K562 (cell line): Measurements from ENCODE around the gene MINDY4.

Experiments
- CTCF ChIP-seq, 3 experiments: IDR thresholded peaks in 2 of 3; conservative IDR thresholded peaks in 1 of 3; 2 replicates each; pipeline ENCODE4 v1.5.1; 2011 to 2012; ENCODE audit warnings: low read length in 3 of 3, mild to moderate bottlenecking in 3 of 3, control low read depth in 2 of 3, improper control_type of control experiment in 1 of 3, inconsistent platforms in 1 of 3, low read depth in 1 of 3, mixed read lengths in 1 of 3, moderate library complexity in 1 of 3; ENCODE audit not compliant: insufficient read depth in 2 of 3
- FOXA1 ChIP-seq: fragments of 450-650 bp; IDR thresholded peaks from 2 replicates; pipeline ENCODE4 v1.6.1; 2016; ENCODE audit warnings: mild to moderate bottlenecking, borderline replicate concordance
- FOXA3 ChIP-seq, 2 experiments: fragments of 450-650 bp in 1 of 2; sonication (generic) in 1 of 2; formaldehyde crosslinking; IDR thresholded peaks in 1 of 2; conservative IDR thresholded peaks in 1 of 2; 2 replicates each; pipeline versions ENCODE4 v1.4.0 to v1.8.0; 2020 to 2022; ENCODE audit warnings: mild to moderate bottlenecking in 2 of 2, missing genetic modification reagents in 1 of 2
- FOXJ3 ChIP-seq: sonication (generic); formaldehyde crosslinking; IDR thresholded peaks from 2 replicates; pipeline ENCODE4 v1.4.0; 2020; ENCODE audit warnings: mild to moderate bottlenecking, missing genetic modification reagents
- HOMEZ ChIP-seq: fragments of 250-450 bp; sonication (Bioruptor Pico); IDR thresholded peaks from 2 replicates; pipeline ENCODE4 v1.4.0; 2020; ENCODE audit warnings: mild to moderate bottlenecking, moderate library complexity
- MAX ChIP-seq: sonication (generic); formaldehyde crosslinking; IDR thresholded peaks from 2 replicates; pipeline ENCODE4 v1.9.0; 2022; ENCODE audit warnings: mild to moderate bottlenecking, missing genetic modification reagents
- NCOA4 ChIP-seq: fragments of 450-650 bp; IDR thresholded peaks from 2 replicates; pipeline ENCODE4 v1.6.1; 2018; ENCODE audit warnings: mild to moderate bottlenecking; ENCODE audit not compliant: partially characterized antibody
- POLR2A ChIP-seq: fragments of 450-650 bp; conservative IDR thresholded peaks from 2 replicates; pipeline ENCODE4 v1.6.1; 2016
- TAF1 ChIP-seq: IDR thresholded peaks from 2 replicates; pipeline ENCODE4 v1.6.1; 2011; ENCODE audit warnings: mild to moderate bottlenecking, low read length, moderate library complexity; ENCODE audit not compliant: insufficient read depth, control insufficient read depth, severe bottlenecking; ENCODE audit errors: extremely low read depth
- THAP7 ChIP-seq: fragments of 250-450 bp; sonication (Bioruptor Pico); IDR thresholded peaks from 2 replicates; pipeline ENCODE4 v1.5.0; 2021
- ZBTB43 ChIP-seq: sonication (generic); formaldehyde crosslinking; IDR thresholded peaks from 2 replicates; pipeline ENCODE4 v1.8.0; 2023; ENCODE audit warnings: mild to moderate bottlenecking, missing genetic modification reagents
- ZNF146 ChIP-seq: IDR thresholded peaks from one replicate; pipeline ENCODE4 v1.6.1; 2018; ENCODE audit warnings: missing compliant biosample characterization; ENCODE audit not compliant: unreplicated experiment

- TF ChIP-seq CTCF (IDR thresholded peaks at IDR 0.05 in 2 of 3, conservative IDR thresholded peaks at IDR 0.05 in 1 of 3; ENCODE audit: insufficient read depth in 2 of 3, low read depth in 1 of 3, low read length in 3 of 3) = no peak
- no peak for TF ChIP-seq TAF1
- TF ChIP-seq FOXA1 = no peak
- no peak for TF ChIP-seq MAX
- TF ChIP-seq FOXJ3 (CRISPR knock-in tag) = no peak
- TF ChIP-seq FOXA3 (CRISPR knock-in tag; conservative IDR thresholded peaks at IDR 0.05 in 1 of 2, IDR thresholded peaks at IDR 0.05 in 1 of 2) = no peak
- TF ChIP-seq NCOA4 = no peak
- TF ChIP-seq POLR2A = no peak
- TF ChIP-seq HOMEZ (CRISPR knock-in tag) = no peak
- no peak for TF ChIP-seq ZNF146 (CRISPR knock-in tag)
- no peak for TF ChIP-seq THAP7 (CRISPR knock-in tag)
- TF ChIP-seq ZBTB43 (CRISPR knock-in tag) = no peak
Measured at GRCh38 chr7:30732606-30733005, 38.6 kb upstream of the MINDY4 start.
